ENCODE data around the gene CHN2.

- TF ChIP-seq CTCF (conservative IDR thresholded peaks at IDR 0.05; ENCODE audit: low read depth, low read length) (no peak), EZH2 (IDR thresholded peaks at IDR 0.05; ENCODE audit: borderline replicate concordance, low read depth, low read length, poor library complexity, severe bottlenecking) (no peak)
Observed at GRCh38 chr7:29285861-29286260, 91.3 kb downstream of the CHN2 start.

All from A673 (cell line).